ENCODE results near the gene TBC1D14.
"Not testable (repeated sequence)": the region's sequence is repeated elsewhere in the genome, so short reads cannot be mapped to it uniquely, and the experiment has no call there.

Gene TBC1D14

GRCh38 chr4:6886886-6887285 lies 22.7 kb upstream of the TBC1D14 start:
- Mint-ChIP-seq H3K4me3 (no peak overlapping the region), H3K9me3 (no peaks in the 10 kb centered on the region), H3K27ac (no peak overlapping the region), H3K4me1 (peaks cover 12% of the 10 kb centered on the region), H3K36me3 (peaks cover 20% of the 10 kb centered on the region)
- no peak for DNase-seq (ENCODE audit: low spot score in 2 of 2)
- ATAC-seq, result no peak

- DNase-seq (ENCODE audit: low spot score in 2 of 2), result no peak
- ATAC-seq, result no peak
- H3K4me3 Mint-ChIP-seq, result no peak overlapping the region
Measured at GRCh38 chr4:6887591-6888371, 21.8 kb upstream of the TBC1D14 start.

GRCh38 chr4:6888506-6889071 lies 21.0 kb upstream of the TBC1D14 start:
- no peak overlapping the region for H3K4me3 Mint-ChIP-seq

More at GRCh38 chr4:6887591-6888371, 21.8 kb upstream of the TBC1D14 start:
- peaks cover 21% of the 10 kb centered on the region for H3K4me1 Mint-ChIP-seq
- H3K27ac Mint-ChIP-seq, result no peak overlapping the region
- peaks cover 11% of the 10 kb centered on the region for H3K36me3 Mint-ChIP-seq
- no peaks in the 10 kb centered on the region for H3K9me3 Mint-ChIP-seq

GRCh38 chr4:6889101-6889735 lies 20.4 kb upstream of the TBC1D14 start:
- H3K4me1 Mint-ChIP-seq, result peaks cover 31% of the 10 kb centered on the region
- no peaks in the 10 kb centered on the region for H3K9me3 Mint-ChIP-seq
- ATAC-seq (no peak), DNase-seq (ENCODE audit: low spot score in 2 of 2) (no peak)
- no peak overlapping the region for H3K4me3 Mint-ChIP-seq
- H3K36me3 Mint-ChIP-seq, result no peaks in the 10 kb centered on the region
- no peak overlapping the region for H3K27ac Mint-ChIP-seq

More at GRCh38 chr4:6888506-6889071, 21.0 kb upstream of the TBC1D14 start:
- Mint-ChIP-seq H3K27ac (no peak overlapping the region), H3K4me1 (peaks cover 28% of the 10 kb centered on the region), H3K36me3 (peaks cover 3% of the 10 kb centered on the region), H3K9me3 (no peaks in the 10 kb centered on the region)
- ATAC-seq, result no peak
- no peak for DNase-seq (ENCODE audit: low spot score in 2 of 2)

GRCh38 chr4:6889736-6890324 lies 19.8 kb upstream of the TBC1D14 start:
- H3K4me3 Mint-ChIP-seq, result no peak overlapping the region
- H3K4me1 Mint-ChIP-seq, result peaks cover 31% of the 10 kb centered on the region
- no peak overlapping the region for H3K27ac Mint-ChIP-seq
- no peaks in the 10 kb centered on the region for H3K9me3 Mint-ChIP-seq
- DNase-seq (ENCODE audit: low spot score in 2 of 2) (no peak), ATAC-seq (no peak)
- no peaks in the 10 kb centered on the region for H3K36me3 Mint-ChIP-seq

- Mint-ChIP-seq H3K9me3 (no peaks in the 10 kb centered on the region), H3K27ac (no peak overlapping the region), H3K4me1 (peaks cover 31% of the 10 kb centered on the region), H3K4me3 (no peak overlapping the region), H3K36me3 (no peaks in the 10 kb centered on the region)
- DNase-seq (ENCODE audit: low spot score in 2 of 2), result no peak
- no peak for ATAC-seq
Measured at GRCh38 chr4:6890358-6890757, 19.3 kb upstream of the TBC1D14 start.

- peaks cover 29% of the 10 kb centered on the region for H3K4me1 Mint-ChIP-seq
- ATAC-seq; H3K36me3 Mint-ChIP-seq; H3K4me3 Mint-ChIP-seq; DNase-seq (ENCODE audit: low spot score in 2 of 2); H3K9me3 Mint-ChIP-seq: not testable (repeated sequence)
- H3K27ac Mint-ChIP-seq, result peak overlapping the region; percentile 87
Measured at GRCh38 chr4:6890971-6891370, 18.7 kb upstream of the TBC1D14 start.

GRCh38 chr4:6891436-6892170 lies 18.0 kb upstream of the TBC1D14 start:
- DNase-seq (ENCODE audit: low spot score in 2 of 2) (no peak), ATAC-seq (peak; percentile 57)
- H3K4me3 Mint-ChIP-seq, result peak overlapping the region; percentile 65
- H3K9me3 Mint-ChIP-seq, result no peaks in the 10 kb centered on the region
- H3K27ac Mint-ChIP-seq, result peak overlapping the region; percentile 87
- no peaks in the 10 kb centered on the region for H3K36me3 Mint-ChIP-seq
- peaks cover 26% of the 10 kb centered on the region for H3K4me1 Mint-ChIP-seq

- peak overlapping the region; percentile 87 for H3K27ac Mint-ChIP-seq
- peak; percentile 84 for ATAC-seq
Measured at GRCh38 chr4:6892190-6892908, 17.3 kb upstream of the TBC1D14 start.

GRCh38 chr4:6892909-6893202 lies 16.8 kb upstream of the TBC1D14 start:
- Mint-ChIP-seq H3K4me3 (peak overlapping the region; percentile 65), H3K4me1 (peaks cover 26% of the 10 kb centered on the region), H3K27ac (peak overlapping the region; percentile 87), H3K9me3 (no peaks in the 10 kb centered on the region), H3K36me3 (no peaks in the 10 kb centered on the region)
- ATAC-seq (no peak), DNase-seq (ENCODE audit: low spot score in 2 of 2) (no peak)

More at GRCh38 chr4:6892190-6892908, 17.3 kb upstream of the TBC1D14 start:
- Mint-ChIP-seq H3K4me1 (peaks cover 26% of the 10 kb centered on the region), H3K36me3 (no peaks in the 10 kb centered on the region), H3K4me3 (peak overlapping the region; percentile 65), H3K9me3 (no peaks in the 10 kb centered on the region)
- no peak for DNase-seq (ENCODE audit: low spot score in 2 of 2)

GRCh38 chr4:6893449-6894085 lies 16.1 kb upstream of the TBC1D14 start:
- peak overlapping the region; percentile 87 for H3K27ac Mint-ChIP-seq
- no peaks in the 10 kb centered on the region for H3K9me3 Mint-ChIP-seq
- ATAC-seq, result peak; percentile 35
- H3K4me1 Mint-ChIP-seq, result peaks cover 26% of the 10 kb centered on the region
- H3K4me3 Mint-ChIP-seq, result no peak overlapping the region
- no peak for DNase-seq (ENCODE audit: low spot score in 2 of 2)
- no peaks in the 10 kb centered on the region for H3K36me3 Mint-ChIP-seq

GRCh38 chr4:6894086-6894478 lies 15.5 kb upstream of the TBC1D14 start:
- Mint-ChIP-seq H3K27ac (no peak overlapping the region), H3K36me3 (no peaks in the 10 kb centered on the region), H3K4me1 (peaks cover 31% of the 10 kb centered on the region), H3K9me3 (no peaks in the 10 kb centered on the region), H3K4me3 (no peak overlapping the region)
- ATAC-seq (no peak), DNase-seq (ENCODE audit: low spot score in 2 of 2) (no peak)

GRCh38 chr4:6894528-6895498 lies 14.8 kb upstream of the TBC1D14 start:
- Mint-ChIP-seq H3K4me1 (peaks cover 38% of the 10 kb centered on the region), H3K27ac (peak overlapping the region; percentile 63), H3K4me3 (no peak overlapping the region)

More at GRCh38 chr4:6894528-6895498, 14.8 kb upstream of the TBC1D14 start:
- H3K9me3 Mint-ChIP-seq, result no peaks in the 10 kb centered on the region
- DNase-seq (ENCODE audit: low spot score in 2 of 2), result no peak
- peaks cover 6% of the 10 kb centered on the region for H3K36me3 Mint-ChIP-seq
- ATAC-seq, result no peak

All from stimulated activated effector memory CD8-positive, alpha-beta T cell treated with anti-CD3 and anti-CD28 coated beads, Interleukin-12 subunit alpha, Interleukin-12 subunit beta, amount 100 ng/mL, for 72 hours (primary cell).